ENCODE measurements around the gene TNRC6A. TPM values are rescaled to one million over a fixed set of nuclear protein-coding genes. Genes with fewer than 3 reads are reported as not detected.

The TNRC6A gene
- total and polyA plus RNA-seq, 2 of the 13 experiments (the other 11 are each of a cell fraction or from before 2014, with no cell fraction given), result 30.9 to 43.6 TPM

GRCh38 chr16:24858219-24859041, 129.0 kb downstream of the TNRC6A start (continued):
- TF ChIP-seq CEBPZ (IDR thresholded peaks at IDR 0.05; ENCODE audit: low read length) (no peak), CREM (IDR thresholded peaks at IDR 0.05) (no peak), CREM (CRISPR knock-in tag; IDR thresholded peaks at IDR 0.05) (no peak), MTF1 (CRISPR knock-in tag; IDR thresholded peaks at IDR 0.05) (peak; percentile 81; the same call in 1 of the 2 replicates), CBX1 (IDR thresholded peaks at IDR 0.05; ENCODE audit: low read depth) (peak; percentile 50), KLF16 (CRISPR knock-in tag; IDR thresholded peaks at IDR 0.05) (peak in 1 of 2 experiments; percentile 98; a peak in 2 of 4 replicates)

GRCh38 chr16:24861461-24861860, 132.0 kb downstream of the TNRC6A start:
- peaks cover 24% of the 10 kb centered on the region for H3K4me1 ChIP-seq (ENCODE audit: insufficient read depth, low read length)
- CTCF ChIA-PET (ENCODE audit: low intra/inter-chr PET ratio, low total read pairs), result no interaction called here
- intact Hi-C loops (cut with micrococcal nuclease; ENCODE audit: unreplicated experiment) (no loop called here), in situ Hi-C loops (cut with HindIII; ENCODE audit: extremely low pct_ligation_motif_present, low pct_unique_long_range_greater_than_20kb) (no loop called here)
- FAIRE-seq (no peak), DNase-seq (ENCODE audit: low spot score) (no peak), ATAC-seq (no peak)
- peaks cover 8% of the 10 kb centered on the region for H3K9me3 ChIP-seq (ENCODE audit: low read length)
- no peaks in the 10 kb centered on the region for H3K36me3 ChIP-seq (replicated peaks in 1 of 2; ENCODE audit: control insufficient read depth in 1 of 2, insufficient read depth in 2 of 2, low read length in 2 of 2)
- H2AFZ ChIP-seq (ENCODE audit: low read length), result no peak overlapping the region
- H3K9ac ChIP-seq (ENCODE audit: insufficient read depth, low read depth, low read length), result no peak overlapping the region
- no peak overlapping the region for H3K4me3 ChIP-seq (replicated peaks in 1 of 3; ENCODE audit: insufficient read depth in 1 of 3, low read depth in 2 of 3, low read length in 3 of 3)
- no TSS peak for BruUV-seq (replicated peaks)
- H3K4me2 ChIP-seq (ENCODE audit: low read depth, low read length), result no peak overlapping the region
- H3K79me2 ChIP-seq (ENCODE audit: insufficient read depth, low read length), result no peaks in the 10 kb centered on the region
- no peaks in the 10 kb centered on the region for H4K20me1 ChIP-seq (ENCODE audit: insufficient read depth, low read length)
- POLR2A ChIA-PET, result no interaction called here
- H3K27ac ChIP-seq (ENCODE audit: extremely low read length, insufficient read depth, low read length), result no peak overlapping the region
- WGBS (ENCODE audit: low lambda C conversion rate), result 79% methylated on average over 1 of the region's 1 CpG
- H3K27me3 ChIP-seq (ENCODE audit: control insufficient read depth in 1 of 2, insufficient read depth in 2 of 2, low read length in 2 of 2), result no peaks in the 10 kb centered on the region
- TF ChIP-seq, protein P1, sequence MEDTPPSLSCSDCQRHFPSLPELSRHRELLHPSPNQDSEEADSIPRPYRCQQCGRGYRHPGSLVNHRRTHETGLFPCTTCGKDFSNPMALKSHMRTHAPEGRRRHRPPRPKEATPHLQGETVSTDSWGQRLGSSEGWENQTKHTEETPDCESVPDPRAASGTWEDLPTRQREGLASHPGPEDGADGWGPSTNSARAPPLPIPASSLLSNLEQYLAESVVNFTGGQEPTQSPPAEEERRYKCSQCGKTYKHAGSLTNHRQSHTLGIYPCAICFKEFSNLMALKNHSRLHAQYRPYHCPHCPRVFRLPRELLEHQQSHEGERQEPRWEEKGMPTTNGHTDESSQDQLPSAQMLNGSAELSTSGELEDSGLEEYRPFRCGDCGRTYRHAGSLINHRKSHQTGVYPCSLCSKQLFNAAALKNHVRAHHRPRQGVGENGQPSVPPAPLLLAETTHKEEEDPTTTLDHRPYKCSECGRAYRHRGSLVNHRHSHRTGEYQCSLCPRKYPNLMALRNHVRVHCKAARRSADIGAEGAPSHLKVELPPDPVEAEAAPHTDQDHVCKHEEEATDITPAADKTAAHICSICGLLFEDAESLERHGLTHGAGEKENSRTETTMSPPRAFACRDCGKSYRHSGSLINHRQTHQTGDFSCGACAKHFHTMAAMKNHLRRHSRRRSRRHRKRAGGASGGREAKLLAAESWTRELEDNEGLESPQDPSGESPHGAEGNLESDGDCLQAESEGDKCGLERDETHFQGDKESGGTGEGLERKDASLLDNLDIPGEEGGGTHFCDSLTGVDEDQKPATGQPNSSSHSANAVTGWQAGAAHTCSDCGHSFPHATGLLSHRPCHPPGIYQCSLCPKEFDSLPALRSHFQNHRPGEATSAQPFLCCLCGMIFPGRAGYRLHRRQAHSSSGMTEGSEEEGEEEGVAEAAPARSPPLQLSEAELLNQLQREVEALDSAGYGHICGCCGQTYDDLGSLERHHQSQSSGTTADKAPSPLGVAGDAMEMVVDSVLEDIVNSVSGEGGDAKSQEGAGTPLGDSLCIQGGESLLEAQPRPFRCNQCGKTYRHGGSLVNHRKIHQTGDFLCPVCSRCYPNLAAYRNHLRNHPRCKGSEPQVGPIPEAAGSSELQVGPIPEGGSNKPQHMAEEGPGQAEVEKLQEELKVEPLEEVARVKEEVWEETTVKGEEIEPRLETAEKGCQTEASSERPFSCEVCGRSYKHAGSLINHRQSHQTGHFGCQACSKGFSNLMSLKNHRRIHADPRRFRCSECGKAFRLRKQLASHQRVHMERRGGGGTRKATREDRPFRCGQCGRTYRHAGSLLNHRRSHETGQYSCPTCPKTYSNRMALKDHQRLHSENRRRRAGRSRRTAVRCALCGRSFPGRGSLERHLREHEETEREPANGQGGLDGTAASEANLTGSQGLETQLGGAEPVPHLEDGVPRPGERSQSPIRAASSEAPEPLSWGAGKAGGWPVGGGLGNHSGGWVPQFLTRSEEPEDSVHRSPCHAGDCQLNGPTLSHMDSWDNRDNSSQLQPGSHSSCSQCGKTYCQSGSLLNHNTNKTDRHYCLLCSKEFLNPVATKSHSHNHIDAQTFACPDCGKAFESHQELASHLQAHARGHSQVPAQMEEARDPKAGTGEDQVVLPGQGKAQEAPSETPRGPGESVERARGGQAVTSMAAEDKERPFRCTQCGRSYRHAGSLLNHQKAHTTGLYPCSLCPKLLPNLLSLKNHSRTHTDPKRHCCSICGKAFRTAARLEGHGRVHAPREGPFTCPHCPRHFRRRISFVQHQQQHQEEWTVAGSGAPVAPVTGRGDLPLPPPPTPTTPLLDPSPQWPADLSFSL (CRISPR knock-in tag; IDR thresholded peaks at IDR 0.05), result no peak
- TF ChIP-seq, protein P2, sequence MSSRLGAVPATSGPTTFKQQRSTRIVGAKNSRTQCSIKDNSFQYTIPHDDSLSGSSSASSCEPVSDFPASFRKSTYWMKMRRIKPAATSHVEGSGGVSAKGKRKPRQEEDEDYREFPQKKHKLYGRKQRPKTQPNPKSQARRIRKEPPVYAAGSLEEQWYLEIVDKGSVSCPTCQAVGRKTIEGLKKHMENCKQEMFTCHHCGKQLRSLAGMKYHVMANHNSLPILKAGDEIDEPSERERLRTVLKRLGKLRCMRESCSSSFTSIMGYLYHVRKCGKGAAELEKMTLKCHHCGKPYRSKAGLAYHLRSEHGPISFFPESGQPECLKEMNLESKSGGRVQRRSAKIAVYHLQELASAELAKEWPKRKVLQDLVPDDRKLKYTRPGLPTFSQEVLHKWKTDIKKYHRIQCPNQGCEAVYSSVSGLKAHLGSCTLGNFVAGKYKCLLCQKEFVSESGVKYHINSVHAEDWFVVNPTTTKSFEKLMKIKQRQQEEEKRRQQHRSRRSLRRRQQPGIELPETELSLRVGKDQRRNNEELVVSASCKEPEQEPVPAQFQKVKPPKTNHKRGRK (CRISPR knock-in tag; IDR thresholded peaks at IDR 0.05), result peak; percentile 87
- TF ChIP-seq RAD51 (IDR thresholded peaks at IDR 0.05; ENCODE audit: borderline replicate concordance), result peak; percentile 18; the same call in 1 of the 2 replicates
